Muscle layer of duodenum (tissue), 2 donors: ENCODE measurements around the gene PCGF1.
A peak's percentile ranks its signal among the peaks of the same experiment; 100 is the strongest.
"Not testable (repeated sequence)": the region's sequence is repeated elsewhere in the genome, so short reads cannot be mapped to it uniquely, and the experiment has no call there.

ENCODE experiments used
- H3K27ac ChIP-seq: one replicate; pipeline ENCODE4 v1.7.0; 2013; ENCODE audit warnings: mild to moderate bottlenecking, low read length
- H3K27me3 ChIP-seq: one replicate; pipeline ENCODE4 v1.7.0; 2013; ENCODE audit warnings: low read depth, mild to moderate bottlenecking, control low read depth, low read length
- H3K36me3 ChIP-seq, 2 donors: one replicate each; pipeline ENCODE4 v1.7.0; 2013; ENCODE audit warnings: low read length in 2 of 2, control low read depth in 1 of 2, mild to moderate bottlenecking in 1 of 2; ENCODE audit not compliant: insufficient read depth in 2 of 2, control insufficient read depth in 1 of 2
- H3K4me1 ChIP-seq, 2 donors: one replicate each; pipeline ENCODE4 v1.7.0; 2013; ENCODE audit warnings: low read length in 2 of 2, mild to moderate bottlenecking in 2 of 2, control low read depth in 1 of 2, moderate library complexity in 1 of 2; ENCODE audit not compliant: insufficient read depth in 2 of 2, control insufficient read depth in 1 of 2
- H3K4me3 ChIP-seq, 2 donors: one replicate each; pipeline ENCODE4 v1.7.0; 2013; ENCODE audit warnings: low read length in 2 of 2, low read depth in 1 of 2, mild to moderate bottlenecking in 1 of 2
- H3K9me3 ChIP-seq, 2 donors: one replicate each; pipeline ENCODE4 v1.7.0; 2013; ENCODE audit warnings: low read length in 2 of 2, control low read depth in 1 of 2, mild to moderate bottlenecking in 1 of 2; ENCODE audit not compliant: control insufficient read depth in 1 of 2
- donor health status: healthy.

PCGF1 gene

GRCh38 chr2:74472945-74473258 is 34.6 kb downstream of the PCGF1 start:
- peak overlapping the region; percentile 85 to 94 for H3K4me3 ChIP-seq
- H3K9me3 ChIP-seq, result no peaks in the 10 kb centered on the region
- peak overlapping the region; percentile 94 for H3K27ac ChIP-seq
- H3K36me3 ChIP-seq, result peaks cover 19 to 21% of the 10 kb centered on the region in 2 donors
- H3K27me3 ChIP-seq, result no peaks in the 10 kb centered on the region
- H3K4me1 ChIP-seq, result peaks cover 8 to 17% of the 10 kb centered on the region in 2 donors

- H3K27ac ChIP-seq, result peak within 1 kb of the TSS; percentile 94
- H3K36me3 ChIP-seq, result peaks cover 15 to 21% of the 10 kb centered on the region in 2 donors
- H3K4me3 ChIP-seq, result peak within 1 kb of the TSS; percentile 85 to 94
- H3K4me1 ChIP-seq, result peaks cover 8 to 17% of the 10 kb centered on the region in 2 donors
- H3K9me3 ChIP-seq, result no peaks in the 10 kb centered on the region
- no peaks in the 10 kb centered on the region for H3K27me3 ChIP-seq
Measured at GRCh38 chr2:74472086-74472944, 35.2 kb downstream of the PCGF1 start, which contains the start of gene MRPL53. MRPL53 (minus strand) TSS chr2:74472680; CDS start chr2:74472660, 20 bp downstream.

GRCh38 chr2:74471332-74472065 is 36.0 kb downstream of the PCGF1 start:
- Histone ChIP-seq H3K27ac (peak overlapping the region; percentile 94), H3K27me3 (no peaks in the 10 kb centered on the region), H3K36me3 (peaks cover 14 to 21% of the 10 kb centered on the region in 2 donors)

GRCh38 chr2:74470742-74471141 is 36.8 kb downstream of the PCGF1 start:
- H3K4me3 ChIP-seq, H3K9me3 ChIP-seq, H3K27ac ChIP-seq, H3K27me3 ChIP-seq: not testable (repeated sequence)
- Histone ChIP-seq H3K36me3 (peaks cover 14 to 20% of the 10 kb centered on the region in 2 donors), H3K4me1 (peaks cover 8 to 22% of the 10 kb centered on the region in 2 donors)

More at GRCh38 chr2:74471332-74472065, 36.0 kb downstream of the PCGF1 start:
- no peaks in the 10 kb centered on the region for H3K9me3 ChIP-seq
- peaks cover 8 to 17% of the 10 kb centered on the region in 2 donors for H3K4me1 ChIP-seq
- H3K4me3 ChIP-seq, result peak overlapping the region; percentile 85 to 94

- H3K27me3 ChIP-seq, result no peaks in the 10 kb centered on the region
- peaks cover 1 to 18% of the 10 kb centered on the region in 2 donors for H3K4me1 ChIP-seq
Measured at GRCh38 chr2:74464406-74464805, 43.1 kb downstream of the PCGF1 start.

GRCh38 chr2:74462786-74463105 is 44.7 kb downstream of the PCGF1 start:
- peak overlapping the region; percentile 21 for H3K27ac ChIP-seq
- H3K9me3 ChIP-seq, result no peaks in the 10 kb centered on the region
- no peaks in the 10 kb centered on the region for H3K27me3 ChIP-seq
- peaks cover 7 to 26% of the 10 kb centered on the region in 2 donors for H3K4me1 ChIP-seq
- peaks cover 8 to 19% of the 10 kb centered on the region in 2 donors for H3K36me3 ChIP-seq
- H3K4me3 ChIP-seq, result no peak overlapping the region

More at GRCh38 chr2:74464406-74464805, 43.1 kb downstream of the PCGF1 start:
- Histone ChIP-seq H3K9me3 (no peaks in the 10 kb centered on the region), H3K36me3 (peaks cover 8 to 19% of the 10 kb centered on the region in 2 donors), H3K27ac (peak overlapping the region; percentile 82), H3K4me3 (peak overlapping the region; percentile 70 to 93)

- Histone ChIP-seq H3K4me1 (peaks cover 7 to 26% of the 10 kb centered on the region in 2 donors), H3K36me3 (peaks cover 8 to 19% of the 10 kb centered on the region in 2 donors), H3K9me3 (no peaks in the 10 kb centered on the region), H3K27ac (no peak overlapping the region), H3K27me3 (no peaks in the 10 kb centered on the region), H3K4me3 (no peak overlapping the region)
Measured at GRCh38 chr2:74462054-74462785, 45.3 kb downstream of the PCGF1 start.

- H3K4me1 ChIP-seq, result peaks cover 11 to 34% of the 10 kb centered on the region in 2 donors
- no peak overlapping the region for H3K27ac ChIP-seq
- peaks cover 8 to 19% of the 10 kb centered on the region in 2 donors for H3K36me3 ChIP-seq
- no peak overlapping the region for H3K4me3 ChIP-seq
- H3K9me3 ChIP-seq, result no peaks in the 10 kb centered on the region
- H3K27me3 ChIP-seq, result no peaks in the 10 kb centered on the region
Measured at GRCh38 chr2:74461187-74462053, 46.1 kb downstream of the PCGF1 start.

- peaks cover 17 to 41% of the 10 kb centered on the region in 2 donors for H3K4me1 ChIP-seq
Measured at GRCh38 chr2:74460187-74460586, 47.3 kb downstream of the PCGF1 start.

GRCh38 chr2:74459503-74460118 is 47.9 kb downstream of the PCGF1 start:
- not testable (repeated sequence) for H3K27ac ChIP-seq, H3K27me3 ChIP-seq, H3K4me3 ChIP-seq, H3K9me3 ChIP-seq
- H3K4me1 ChIP-seq, result peaks cover 18 to 41% of the 10 kb centered on the region in 2 donors
- H3K36me3 ChIP-seq, result peaks cover 8 to 19% of the 10 kb centered on the region in 2 donors

More at GRCh38 chr2:74460187-74460586, 47.3 kb downstream of the PCGF1 start:
- not testable (repeated sequence) for H3K9me3 ChIP-seq, H3K4me3 ChIP-seq, H3K27me3 ChIP-seq, H3K27ac ChIP-seq
- H3K36me3 ChIP-seq, result peaks cover 8 to 19% of the 10 kb centered on the region in 2 donors
